NCI-H1417 (cell line): ENCODE results near the gene SLC6A9.

Source experiments
- DNase-seq, 3 experiments: peaks; one replicate each; lab custom pipeline; 2025; lab: John Stamatoyannopoulos, UW

Gene SLC6A9

GRCh38 chr1:44002165-44002564 lies 29.1 kb downstream of the SLC6A9 start:
- DNase-seq: no peak

GRCh38 chr1:44000122-44000665 lies 31.1 kb downstream of the SLC6A9 start:
- DNase-seq: no peak

GRCh38 chr1:43999455-43999854 lies 31.8 kb downstream of the SLC6A9 start:
- DNase-seq: no peak

- peak in 1 of 3 experiments; percentile 30 for DNase-seq
Measured at GRCh38 chr1:43998000-43998378, 33.3 kb downstream of the SLC6A9 start.

- peak; percentile 24 to 90 (median 79) for DNase-seq
Measured at GRCh38 chr1:43997295-43997999, 33.8 kb downstream of the SLC6A9 start.

- no peak for DNase-seq
Measured at GRCh38 chr1:43996733-43997115, 34.5 kb downstream of the SLC6A9 start.

GRCh38 chr1:43995984-43996732 lies 35.1 kb downstream of the SLC6A9 start:
- no peak for DNase-seq

- peak in 2 of 3 experiments; percentile 13 to 20 for DNase-seq
Measured at GRCh38 chr1:43994794-43995790, 36.2 kb downstream of the SLC6A9 start.

- DNase-seq: no peak
Measured at GRCh38 chr1:43994071-43994470, 37.2 kb downstream of the SLC6A9 start.

- DNase-seq: no peak
Measured at GRCh38 chr1:43993206-43993914, 37.9 kb downstream of the SLC6A9 start.

- peak in 2 of 3 experiments; percentile 63 to 65 for DNase-seq
Measured at GRCh38 chr1:43992232-43992995, 38.8 kb downstream of the SLC6A9 start.

GRCh38 chr1:43991476-43992231 lies 39.6 kb downstream of the SLC6A9 start, which contains the start of gene CCDC24:
TSS of gene CCDC24 (plus strand) at chr1:43991599. CDS start at chr1:43991879, 280 bp downstream.
- DNase-seq: peak; percentile 76 to 90 (median 82)

- DNase-seq: no peak
Measured at GRCh38 chr1:43991200-43991475, 40.1 kb downstream of the SLC6A9 start.

GRCh38 chr1:43990271-43991199 lies 40.7 kb downstream of the SLC6A9 start:
- peak in 1 of 3 experiments; percentile 52 for DNase-seq

- DNase-seq: no peak
Measured at GRCh38 chr1:43987159-43987902, 43.9 kb downstream of the SLC6A9 start.

- DNase-seq: no peak
Measured at GRCh38 chr1:43986712-43987111, 44.5 kb downstream of the SLC6A9 start.

GRCh38 chr1:43985984-43986595 lies 45.2 kb downstream of the SLC6A9 start:
- no peak for DNase-seq

GRCh38 chr1:43984855-43985254 lies 46.4 kb downstream of the SLC6A9 start:
- no peak for DNase-seq
